Neural cell (in vitro differentiated cells): ENCODE measurements around the gene SSR4.

ENCODE experiments used
- CTCF ChIP-seq: fragments of 450-650 bp; IDR thresholded peaks from 2 replicates; pipeline ENCODE4 v1.5.1; 2014; ENCODE audit warnings: antibody characterized with exemption, mild to moderate bottlenecking, moderate library complexity; ENCODE audit not compliant: poor library complexity, severe bottlenecking
- EP300 ChIP-seq: fragments of 450-650 bp; conservative IDR thresholded peaks from 2 replicates; pipeline ENCODE4 v1.6.1; 2014; ENCODE audit warnings: antibody characterized with exemption, mild to moderate bottlenecking, moderate library complexity; ENCODE audit not compliant: poor library complexity, severe bottlenecking
- EZH2 ChIP-seq: fragments of 200-600, 300-800 bp; shearing (Covaris generic), sonication (generic); IDR thresholded peaks from 2 replicates; pipeline ENCODE4 v1.6.1; 2014; ENCODE audit warnings: antibody characterized with exemption, low read length, borderline replicate concordance, mild to moderate bottlenecking; ENCODE audit not compliant: insufficient read depth, poor library complexity, severe bottlenecking
- MXI1 ChIP-seq: fragments of 450-650 bp; conservative IDR thresholded peaks from 2 replicates; pipeline ENCODE4 v1.6.1; 2014; ENCODE audit warnings: antibody characterized with exemption, mild to moderate bottlenecking; ENCODE audit not compliant: poor library complexity, severe bottlenecking
- POLR2AphosphoS5 ChIP-seq: IDR thresholded peaks from 2 replicates; pipeline ENCODE4 v1.6.1; 2012
- RAD21 ChIP-seq: fragments of 450-650 bp; conservative IDR thresholded peaks from 2 replicates; pipeline ENCODE4 v1.6.1; 2014; ENCODE audit warnings: antibody characterized with exemption, mild to moderate bottlenecking, moderate library complexity
- TAF1 ChIP-seq: IDR thresholded peaks from 2 replicates; pipeline ENCODE4 v1.6.1; 2012; ENCODE audit warnings: low read depth

GRCh38 chrX:153774576-153775292 is 19.7 kb upstream of the SSR4 start:
- TF ChIP-seq EZH2 = no peak
- TF ChIP-seq TAF1 = no peak
- no peak for TF ChIP-seq CTCF
- TF ChIP-seq MXI1 = no peak
- no peak for TF ChIP-seq POLR2AphosphoS5
- no peak for TF ChIP-seq RAD21
- no peak for TF ChIP-seq EP300
